Measurements from ENCODE around the gene TBC1D19. TPM values are rescaled to one million over a fixed set of nuclear protein-coding genes. Genes with fewer than 3 reads are reported as not detected.

Gene TBC1D19
- polyA plus RNA-seq, 1 experiment = 37.0 TPM

DNA sequence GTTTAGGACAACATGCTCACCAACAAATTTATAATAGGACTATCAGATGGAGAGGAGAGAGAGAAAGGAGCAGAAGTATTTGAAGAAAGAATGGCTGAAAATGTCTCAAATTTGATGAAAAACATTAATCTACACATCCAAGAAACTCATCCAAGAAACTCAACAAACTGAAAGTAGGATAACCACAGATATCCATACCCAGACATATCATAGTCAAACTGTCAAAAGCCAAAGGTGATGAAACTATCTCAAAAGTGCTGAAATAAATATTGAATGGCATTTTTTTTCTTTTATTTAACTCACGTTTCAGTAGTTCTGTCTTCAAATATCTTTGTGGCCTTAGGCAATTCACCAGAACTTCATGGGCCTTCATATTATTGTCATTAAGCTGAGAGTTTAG lies 116.2 kb downstream of the TBC1D19 start:
- POLR2A ChIA-PET = no interaction called here
- DNase-seq (ENCODE audit: low read depth, low spot score) = no peak
- no peak overlapping the region for H3K27ac ChIP-seq (ENCODE audit: low read depth, low read length)
- no peaks in the 10 kb centered on the region for H3K27me3 ChIP-seq (ENCODE audit: control insufficient read depth, insufficient read depth, low read length)
- CTCF ChIA-PET = no interaction called here
- H3K4me3 ChIP-seq (ENCODE audit: low read depth, low read length) = no peak overlapping the region
- TF ChIP-seq, protein P1, sequence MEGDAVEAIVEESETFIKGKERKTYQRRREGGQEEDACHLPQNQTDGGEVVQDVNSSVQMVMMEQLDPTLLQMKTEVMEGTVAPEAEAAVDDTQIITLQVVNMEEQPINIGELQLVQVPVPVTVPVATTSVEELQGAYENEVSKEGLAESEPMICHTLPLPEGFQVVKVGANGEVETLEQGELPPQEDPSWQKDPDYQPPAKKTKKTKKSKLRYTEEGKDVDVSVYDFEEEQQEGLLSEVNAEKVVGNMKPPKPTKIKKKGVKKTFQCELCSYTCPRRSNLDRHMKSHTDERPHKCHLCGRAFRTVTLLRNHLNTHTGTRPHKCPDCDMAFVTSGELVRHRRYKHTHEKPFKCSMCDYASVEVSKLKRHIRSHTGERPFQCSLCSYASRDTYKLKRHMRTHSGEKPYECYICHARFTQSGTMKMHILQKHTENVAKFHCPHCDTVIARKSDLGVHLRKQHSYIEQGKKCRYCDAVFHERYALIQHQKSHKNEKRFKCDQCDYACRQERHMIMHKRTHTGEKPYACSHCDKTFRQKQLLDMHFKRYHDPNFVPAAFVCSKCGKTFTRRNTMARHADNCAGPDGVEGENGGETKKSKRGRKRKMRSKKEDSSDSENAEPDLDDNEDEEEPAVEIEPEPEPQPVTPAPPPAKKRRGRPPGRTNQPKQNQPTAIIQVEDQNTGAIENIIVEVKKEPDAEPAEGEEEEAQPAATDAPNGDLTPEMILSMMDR (IDR thresholded peaks at IDR 0.05; ENCODE audit: low read depth, low read length) = no peak
- H3K9me3 ChIP-seq (ENCODE audit: control insufficient read depth, insufficient read depth, low read length) = no peaks in the 10 kb centered on the region

DNA sequence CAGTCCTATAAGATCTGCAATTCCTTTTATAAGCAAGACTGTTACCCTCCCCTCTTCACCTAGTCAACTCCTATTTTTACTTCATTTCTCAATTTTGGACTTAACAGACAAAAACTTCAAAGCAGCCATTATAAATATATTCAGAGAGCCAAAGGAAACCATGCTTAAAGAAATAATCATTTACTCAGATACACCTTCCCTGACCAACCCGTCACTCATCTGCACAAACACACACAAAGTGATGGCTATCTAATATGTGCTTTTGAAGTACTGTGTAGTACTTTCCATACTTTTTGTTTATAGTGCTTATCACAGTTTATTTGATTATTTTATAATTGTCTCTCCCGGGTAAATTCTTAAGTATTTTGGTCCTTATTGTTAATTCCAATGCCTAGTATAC lies 117.2 kb downstream of the TBC1D19 start:
- H3K9me3 ChIP-seq (ENCODE audit: control insufficient read depth, insufficient read depth, low read length) = no peaks in the 10 kb centered on the region
- POLR2A ChIA-PET = no interaction called here
- DNase-seq (ENCODE audit: low read depth, low spot score) = no peak
- H3K27ac ChIP-seq (ENCODE audit: low read depth, low read length) = no peak overlapping the region
- TF ChIP-seq, protein P1 (IDR thresholded peaks at IDR 0.05; ENCODE audit: low read depth, low read length) = no peak
- CTCF ChIA-PET = interaction anchor here (0.6 kb wide), 1 partner anchor 233 kb away, joined by 3 read pairs; no protein-coding TSS in a partner anchor
- H3K4me3 ChIP-seq (ENCODE audit: low read depth, low read length) = no peak overlapping the region
- H3K27me3 ChIP-seq (ENCODE audit: control insufficient read depth, insufficient read depth, low read length) = no peaks in the 10 kb centered on the region

DNA sequence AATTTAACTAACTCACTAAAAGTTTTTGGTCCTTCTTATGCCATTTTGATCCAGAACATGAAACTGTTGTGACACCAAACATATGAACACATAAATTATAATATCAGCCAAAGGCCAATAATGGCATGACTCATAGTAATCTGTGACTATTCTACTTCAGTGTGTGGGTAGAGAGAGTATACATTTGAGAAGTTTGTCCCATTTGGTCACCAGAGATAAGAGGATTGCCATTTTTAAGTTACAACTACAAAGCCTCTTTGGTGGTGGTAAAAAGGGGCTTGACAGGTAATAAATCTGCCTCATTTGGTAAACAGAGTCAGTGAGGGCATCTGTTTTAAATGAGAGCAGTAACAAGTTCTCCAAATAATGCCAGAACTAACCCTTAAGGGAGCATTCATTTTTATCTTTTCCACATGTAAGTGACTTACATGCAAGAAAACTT lies 117.9 kb downstream of the TBC1D19 start:
- no peaks in the 10 kb centered on the region for H3K9me3 ChIP-seq (ENCODE audit: control insufficient read depth, insufficient read depth, low read length)
- no peak overlapping the region for H3K4me3 ChIP-seq (ENCODE audit: low read depth, low read length)
- no peak for DNase-seq (ENCODE audit: low read depth, low spot score)
- ChIA-PET POLR2A (no interaction called here), CTCF (interaction anchor here (0.6 kb wide), 1 partner anchor 232 kb away, joined by 3 read pairs; no protein-coding TSS in a partner anchor)
- TF ChIP-seq, protein P1 (IDR thresholded peaks at IDR 0.05; ENCODE audit: low read depth, low read length) = no peak
- no peak overlapping the region for H3K27ac ChIP-seq (ENCODE audit: low read depth, low read length)
- H3K27me3 ChIP-seq (ENCODE audit: control insufficient read depth, insufficient read depth, low read length) = no peaks in the 10 kb centered on the region

DNA sequence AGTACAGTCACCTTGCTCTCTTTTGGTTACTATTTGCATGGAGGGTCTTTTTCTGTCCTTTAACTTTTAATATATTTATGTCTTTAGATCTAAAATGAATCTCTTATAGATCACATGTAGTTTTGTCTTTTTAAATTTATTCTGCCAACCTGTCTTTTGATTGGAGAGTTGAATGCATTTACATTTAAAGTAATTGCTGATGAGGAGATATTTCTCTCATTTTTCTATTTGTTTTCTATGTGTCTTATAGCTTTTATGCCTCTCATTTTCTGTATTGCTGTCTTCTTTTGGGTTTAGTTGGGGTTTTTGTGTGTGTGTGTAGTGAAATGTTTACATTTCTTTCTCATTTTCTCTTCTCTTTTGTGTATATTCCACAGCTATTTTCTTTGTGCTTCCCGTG lies 123.5 kb downstream of the TBC1D19 start:
- TF ChIP-seq, protein P1 (IDR thresholded peaks at IDR 0.05; ENCODE audit: low read depth, low read length) = no peak
- POLR2A ChIA-PET = no interaction called here
- no peak overlapping the region for H3K4me3 ChIP-seq (ENCODE audit: low read depth, low read length)
- no peak overlapping the region for H3K27ac ChIP-seq (ENCODE audit: low read depth, low read length)
- CTCF ChIA-PET = no interaction called here
- no peak for DNase-seq (ENCODE audit: low read depth, low spot score)
- H3K9me3 ChIP-seq (ENCODE audit: control insufficient read depth, insufficient read depth, low read length) = no peaks in the 10 kb centered on the region
- H3K27me3 ChIP-seq (ENCODE audit: control insufficient read depth, insufficient read depth, low read length) = no peaks in the 10 kb centered on the region

DNA sequence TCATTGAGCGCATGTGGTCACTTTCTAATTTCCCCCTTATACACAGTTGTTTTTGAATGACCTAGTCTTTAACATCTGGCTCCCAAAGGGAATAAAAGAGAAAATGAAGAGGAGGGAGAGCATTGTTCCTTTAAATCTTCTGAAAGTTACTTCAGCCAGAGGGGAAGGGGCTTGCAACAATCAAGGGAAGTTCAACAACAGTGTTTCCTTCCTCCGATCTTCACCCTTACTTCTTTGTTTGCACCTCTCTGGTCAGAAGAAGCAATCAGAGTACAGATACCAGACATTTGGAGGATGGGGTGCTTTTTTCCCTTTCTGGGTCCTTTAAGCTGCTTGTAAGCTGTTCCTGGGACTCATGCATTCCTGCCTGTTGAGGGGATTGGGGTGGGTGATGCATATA lies 125.4 kb downstream of the TBC1D19 start:
- Histone ChIP-seq H3K9me3 (ENCODE audit: control insufficient read depth, insufficient read depth, low read length) (no peaks in the 10 kb centered on the region), H3K4me3 (ENCODE audit: low read depth, low read length) (no peak overlapping the region), H3K27me3 (ENCODE audit: control insufficient read depth, insufficient read depth, low read length) (no peaks in the 10 kb centered on the region), H3K27ac (ENCODE audit: low read depth, low read length) (no peak overlapping the region)
- TF ChIP-seq, protein P1 (IDR thresholded peaks at IDR 0.05; ENCODE audit: low read depth, low read length) = no peak
- POLR2A ChIA-PET = no interaction called here
- CTCF ChIA-PET = interaction anchor here (0.6 to 0.9 kb wide), 2 partner anchors 379 to 1048 kb away, joined by 3 read pairs; no protein-coding TSS in a partner anchor
- no peak for DNase-seq (ENCODE audit: low read depth, low spot score)
